GM23248 (cell line): ENCODE data around the gene FTH1.

Experiments used
- EZH2 ChIP-seq: fragments of 200-600 bp; sonication (generic); IDR thresholded peaks from 2 replicates; pipeline ENCODE4 v1.6.1; 2018; ENCODE audit warnings: antibody characterized with exemption, mild to moderate bottlenecking; ENCODE audit not compliant: insufficient read depth, poor library complexity, severe bottlenecking
- EZH2phosphoT487 ChIP-seq: fragments of 200-600 bp; sonication (generic); IDR thresholded peaks from 2 replicates; pipeline ENCODE4 v1.6.1; 2018; ENCODE audit warnings: antibody characterized with exemption, moderate library complexity, mild to moderate bottlenecking, low read depth; ENCODE audit not compliant: insufficient read depth

DNA sequence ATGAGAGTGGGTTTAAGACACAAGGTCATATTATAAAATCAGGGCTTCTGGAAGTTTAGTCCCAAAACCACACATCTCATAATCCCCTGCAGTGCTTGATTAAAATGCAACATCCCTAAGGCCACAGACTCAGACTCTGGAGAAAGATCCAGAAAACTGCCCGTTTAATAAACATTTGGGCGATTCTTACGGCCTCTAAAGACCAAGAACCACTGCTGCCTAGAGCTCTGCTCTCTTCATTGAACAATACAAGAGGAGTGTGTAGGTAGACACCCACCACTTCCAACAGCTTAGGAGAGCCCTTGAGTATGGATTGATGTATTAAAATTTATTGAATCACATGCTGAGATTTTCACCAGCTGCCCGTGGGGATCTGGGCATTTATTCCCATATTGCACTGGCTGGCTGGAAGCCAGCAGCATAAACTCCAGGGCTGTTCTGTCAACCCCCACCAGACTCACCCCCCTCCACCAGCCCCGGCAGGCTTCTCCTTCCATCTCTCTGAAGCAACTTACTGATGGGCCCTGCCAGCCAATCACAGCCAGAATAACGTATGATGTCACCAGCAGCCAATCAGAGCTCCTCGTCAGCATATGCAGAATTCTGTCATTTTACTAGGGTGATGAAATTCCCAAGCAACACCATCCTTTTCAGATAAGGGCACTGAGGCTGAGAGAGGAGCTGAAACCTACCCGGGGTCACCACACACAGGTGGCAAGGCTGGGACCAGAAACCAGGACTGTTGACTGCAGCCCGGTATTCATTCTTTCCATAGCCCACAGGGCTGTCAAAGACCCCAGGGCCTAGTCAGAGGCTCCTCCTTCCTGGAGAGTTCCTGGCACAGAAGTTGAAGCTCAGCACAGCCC, 18.0 kb downstream of the FTH1 start:
- TF ChIP-seq EZH2 (no peak), EZH2phosphoT487 (no peak)
